ENCODE results near the gene RAB41.
A peak's percentile ranks its signal among the peaks of the same experiment; 100 is the strongest.
"Not testable (repeated sequence)": the region's sequence is repeated elsewhere in the genome, so short reads cannot be mapped to it uniquely, and the experiment has no call there.

Gene RAB41

DNA sequence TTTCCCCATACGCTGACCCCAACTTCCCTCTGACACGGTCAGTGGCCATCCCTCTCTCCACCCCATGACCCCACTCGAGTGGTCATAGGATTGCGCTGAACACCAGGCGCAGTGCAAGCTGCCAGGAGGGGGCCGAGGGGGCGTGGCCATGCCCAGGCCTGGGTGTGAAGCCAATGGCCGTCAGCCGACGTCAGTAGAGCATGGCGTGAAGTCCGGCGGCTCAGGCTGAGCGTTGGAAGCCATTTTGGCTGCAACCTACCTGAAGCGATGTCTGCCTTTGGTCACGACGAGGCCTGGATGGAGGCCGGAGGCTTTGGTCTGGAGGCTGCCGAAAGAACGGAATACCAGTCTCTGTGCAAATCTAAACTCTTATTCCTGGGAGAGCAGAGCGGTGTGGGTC is at the start of gene RAB41:
RAB41 (plus strand) TSS at position 222 of the 400 bp plus-strand sequence; CDS start at position 268, 46 bp downstream.
- DNase-seq (ENCODE audit: low read depth), result no peak

DNA sequence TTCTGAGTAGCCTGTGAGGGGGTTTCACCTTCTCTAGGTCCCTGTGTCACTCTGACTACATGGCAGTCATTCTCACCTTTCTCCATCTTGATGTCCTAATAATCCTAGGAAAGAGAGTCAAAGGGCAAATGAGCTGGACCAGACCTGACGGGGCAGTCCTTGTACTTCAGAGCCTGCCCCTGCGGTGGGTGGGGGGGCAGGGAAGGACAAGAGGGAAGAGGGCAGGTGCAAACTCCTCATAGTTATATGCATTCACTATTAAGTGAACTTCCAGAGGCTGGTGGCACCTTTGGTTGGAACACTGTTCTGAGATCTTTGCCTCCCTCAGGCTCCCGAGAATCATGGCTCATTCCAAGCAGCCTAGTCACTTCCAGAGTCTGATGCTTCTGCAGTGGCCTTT is 47.6 kb upstream of the RAB41 start, which contains the start of gene AWAT1:
AWAT1 (plus strand) TSS at position 301 of the 400 bp plus-strand sequence; CDS start at position 342, 41 bp downstream.
- DNase-seq (ENCODE audit: low read depth), result no peak

DNA sequence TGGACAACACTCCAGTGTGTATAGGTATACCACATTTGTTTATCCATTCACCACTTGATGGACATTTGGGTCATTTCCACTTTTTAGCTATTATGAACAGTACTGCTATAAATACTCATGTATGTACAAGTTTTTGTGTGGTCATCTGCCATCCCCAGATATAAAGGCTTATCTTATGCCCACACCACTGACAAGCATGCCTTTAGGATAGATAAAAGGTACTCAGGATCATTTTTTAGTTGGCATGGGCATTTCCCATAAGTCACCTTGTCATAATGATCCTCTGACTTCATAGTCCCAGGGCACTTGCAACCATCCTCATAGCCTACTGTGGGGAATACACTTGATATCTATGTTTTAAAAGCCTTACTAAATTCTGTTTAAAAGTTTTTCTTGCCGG is 41.2 kb upstream of the RAB41 start:
- DNase-seq (ENCODE audit: low read depth), result no peak

DNA sequence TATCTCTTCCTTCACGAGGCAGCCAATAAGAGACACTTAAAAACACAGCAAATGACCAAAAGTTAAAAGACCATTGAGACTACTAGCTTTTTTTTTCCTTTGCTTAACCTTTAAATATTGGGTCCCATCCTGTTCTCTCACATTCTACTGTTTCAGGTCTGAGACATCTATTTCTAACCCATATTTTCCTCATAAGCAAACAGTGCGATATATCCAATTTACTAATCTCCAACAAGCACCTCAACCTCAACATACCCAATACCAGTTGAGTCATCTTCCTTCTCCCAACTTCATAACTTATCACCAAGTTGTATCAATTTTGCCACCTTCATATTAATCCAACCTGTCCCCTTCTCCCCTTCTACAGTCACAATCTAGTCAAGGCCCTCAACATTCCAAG is 40.5 kb upstream of the RAB41 start:
- DNase-seq (ENCODE audit: low read depth), result no peak

DNA sequence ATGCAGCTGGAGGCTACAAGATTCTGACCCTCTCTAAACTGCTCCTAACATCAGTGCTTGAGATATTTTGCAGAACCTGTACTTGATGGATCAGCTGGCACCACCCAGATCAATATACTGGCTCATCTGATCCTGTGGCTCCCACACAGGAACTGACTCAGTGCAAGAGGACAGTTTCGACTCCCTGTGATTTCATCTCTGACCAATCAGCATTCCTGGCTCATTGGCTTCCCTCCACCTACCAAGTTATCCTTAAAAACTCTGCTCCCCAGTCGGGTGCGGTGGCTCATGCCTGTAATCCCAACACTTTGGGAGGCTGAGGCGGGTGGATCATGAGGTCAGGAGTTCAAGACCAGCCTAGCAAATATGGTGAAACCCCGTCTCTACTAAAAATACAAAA is 38.4 kb upstream of the RAB41 start:
- not testable (repeated sequence) for DNase-seq (ENCODE audit: low read depth)

DNA sequence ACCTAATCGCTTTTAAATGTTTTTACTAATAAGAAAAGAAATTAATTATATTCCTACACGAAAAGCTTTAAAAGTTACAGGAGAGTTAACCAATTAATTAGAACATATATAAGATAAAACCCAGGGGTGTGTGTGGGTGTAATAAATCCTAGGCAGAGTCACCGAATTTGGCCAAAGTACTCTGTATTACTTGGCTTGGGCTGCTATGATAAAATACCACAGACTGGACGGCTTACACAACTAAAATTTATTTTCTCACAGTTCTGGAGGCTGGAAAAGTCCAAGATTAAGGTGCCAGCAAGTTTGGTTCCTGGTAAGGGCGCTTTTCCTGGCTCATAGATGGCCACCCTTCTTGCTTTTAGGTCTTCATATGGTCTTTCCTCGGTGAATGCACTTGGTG is 37.1 kb upstream of the RAB41 start:
- DNase-seq (ENCODE audit: low read depth), result no peak

DNA sequence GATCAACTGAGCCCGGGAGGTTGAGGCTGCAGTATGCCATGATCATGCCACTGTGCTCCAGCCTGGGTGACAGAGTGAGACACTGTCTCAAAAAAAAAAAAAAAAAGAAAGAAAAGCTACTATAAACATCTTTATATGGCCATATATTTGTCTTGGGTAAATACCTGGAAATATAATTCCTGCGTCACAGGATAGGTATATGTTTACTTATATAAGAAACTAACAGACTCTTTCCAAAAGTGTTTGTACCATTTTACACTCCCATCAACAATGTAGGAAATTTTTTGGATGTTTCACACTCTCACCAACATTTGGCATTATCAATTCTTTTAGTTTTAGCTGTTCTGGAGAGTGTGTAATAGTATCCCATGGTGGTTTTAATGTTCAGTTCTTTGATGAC is 34.7 kb upstream of the RAB41 start:
- DNase-seq (ENCODE audit: low read depth), result no peak

DNA sequence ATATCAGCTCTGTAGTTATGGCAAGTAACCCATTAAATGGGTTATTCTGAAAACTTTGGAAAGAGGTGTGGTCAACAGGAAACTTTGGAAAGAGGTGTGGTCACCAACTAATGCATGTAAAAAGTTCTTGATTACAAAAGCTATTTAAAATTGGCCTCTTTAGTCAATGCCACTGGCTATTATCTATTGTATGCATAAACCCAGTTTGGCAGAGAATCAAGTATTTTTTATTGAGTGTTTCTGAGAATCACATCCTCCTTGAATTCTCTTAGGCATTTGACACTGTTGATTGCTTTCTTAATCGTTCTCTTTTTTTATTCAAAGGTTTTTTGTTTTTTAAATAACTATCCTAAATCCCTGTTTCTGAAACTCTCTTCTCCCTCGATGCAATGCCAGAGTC is 29.5 kb upstream of the RAB41 start:
- DNase-seq (ENCODE audit: low read depth), result no peak

DNA sequence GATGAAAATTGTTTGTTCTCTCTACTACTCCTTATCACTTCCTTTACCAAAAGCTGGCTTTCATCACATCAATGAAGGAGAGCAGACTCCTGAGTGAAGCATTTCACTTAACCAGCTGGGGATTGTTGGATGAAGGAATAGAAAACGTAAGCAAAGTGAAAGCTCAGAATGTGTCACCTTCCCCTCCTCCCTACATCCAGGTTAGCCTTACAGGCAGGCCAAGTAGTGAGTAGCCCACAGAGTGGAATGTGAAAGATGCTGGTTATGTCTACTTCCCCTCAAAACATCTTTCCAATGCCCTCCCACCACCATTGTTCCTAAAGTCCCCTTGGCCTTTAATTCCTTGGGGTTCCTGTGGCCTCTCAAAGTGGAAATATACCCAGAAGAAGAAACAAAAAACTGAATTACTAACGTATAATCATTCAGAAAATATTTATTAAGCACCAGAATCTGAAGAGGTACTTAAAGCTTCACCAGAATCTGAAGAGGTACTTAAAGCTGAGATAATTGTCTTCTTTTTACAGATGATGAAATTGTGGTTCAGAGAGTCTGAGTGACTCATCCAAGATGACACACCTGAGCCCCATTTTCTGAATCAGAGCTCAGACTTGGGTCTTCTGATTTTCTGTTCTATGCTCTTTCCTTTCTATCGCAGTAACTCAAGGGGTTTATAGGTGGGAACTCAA is 28.5 kb upstream of the RAB41 start:
- DNase-seq (ENCODE audit: low read depth), result no peak

DNA sequence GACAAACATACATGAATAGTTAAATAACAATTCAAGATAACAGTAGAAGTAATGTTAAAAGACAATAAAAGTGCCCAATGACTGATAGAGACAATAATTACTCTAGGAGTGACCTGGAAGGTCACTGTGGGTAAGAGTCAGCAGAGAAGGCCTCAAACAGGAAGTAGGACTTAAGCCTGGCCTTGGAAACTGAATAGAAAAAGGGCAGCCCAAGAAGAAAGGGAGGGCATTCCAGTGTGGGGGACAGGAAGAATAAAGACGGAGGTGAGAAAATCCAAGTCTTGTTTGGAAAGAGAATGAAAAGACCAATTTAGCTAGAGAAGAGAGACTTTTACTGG is 27.9 kb upstream of the RAB41 start:
- no peak for DNase-seq (ENCODE audit: low read depth)

DNA sequence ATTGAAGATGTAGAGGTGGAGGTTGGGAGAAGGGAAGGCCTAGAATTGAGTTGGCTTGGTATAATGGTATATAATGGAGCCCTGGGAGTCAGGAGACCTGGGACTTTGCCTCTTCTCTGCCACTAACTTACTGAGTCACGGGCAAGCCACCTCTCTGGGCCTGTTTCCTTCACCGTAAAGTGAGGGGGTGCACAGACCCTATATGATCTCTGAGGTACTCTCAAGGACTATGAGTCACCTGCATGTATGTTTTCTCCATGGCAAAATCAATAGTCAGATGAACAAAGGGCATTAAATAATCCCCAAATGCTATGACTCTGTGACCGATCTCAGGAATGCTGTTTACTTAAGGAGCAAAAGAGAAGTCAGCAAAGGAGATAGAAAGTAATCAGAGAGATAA is 27.1 kb upstream of the RAB41 start:
- no peak for DNase-seq (ENCODE audit: low read depth)

DNA sequence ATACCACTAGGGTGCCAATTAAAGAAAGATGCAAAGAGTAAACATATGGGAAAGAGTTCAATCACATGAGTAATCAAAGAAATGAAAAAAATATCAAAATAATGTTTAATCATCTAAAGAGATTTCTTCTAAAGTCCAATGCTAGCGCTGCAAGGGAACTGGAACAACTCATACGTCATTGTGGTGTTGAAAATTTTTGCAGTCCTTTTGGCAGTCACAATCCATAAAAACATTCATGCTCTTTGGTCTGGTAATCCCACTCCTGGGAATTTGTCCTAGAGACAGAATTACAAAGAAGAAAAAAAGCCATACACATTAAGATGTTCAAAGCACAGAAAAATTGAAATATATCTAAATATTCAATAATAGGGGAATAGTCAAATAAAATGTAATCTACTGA is 26.5 kb upstream of the RAB41 start:
- no peak for DNase-seq (ENCODE audit: low read depth)

DNA sequence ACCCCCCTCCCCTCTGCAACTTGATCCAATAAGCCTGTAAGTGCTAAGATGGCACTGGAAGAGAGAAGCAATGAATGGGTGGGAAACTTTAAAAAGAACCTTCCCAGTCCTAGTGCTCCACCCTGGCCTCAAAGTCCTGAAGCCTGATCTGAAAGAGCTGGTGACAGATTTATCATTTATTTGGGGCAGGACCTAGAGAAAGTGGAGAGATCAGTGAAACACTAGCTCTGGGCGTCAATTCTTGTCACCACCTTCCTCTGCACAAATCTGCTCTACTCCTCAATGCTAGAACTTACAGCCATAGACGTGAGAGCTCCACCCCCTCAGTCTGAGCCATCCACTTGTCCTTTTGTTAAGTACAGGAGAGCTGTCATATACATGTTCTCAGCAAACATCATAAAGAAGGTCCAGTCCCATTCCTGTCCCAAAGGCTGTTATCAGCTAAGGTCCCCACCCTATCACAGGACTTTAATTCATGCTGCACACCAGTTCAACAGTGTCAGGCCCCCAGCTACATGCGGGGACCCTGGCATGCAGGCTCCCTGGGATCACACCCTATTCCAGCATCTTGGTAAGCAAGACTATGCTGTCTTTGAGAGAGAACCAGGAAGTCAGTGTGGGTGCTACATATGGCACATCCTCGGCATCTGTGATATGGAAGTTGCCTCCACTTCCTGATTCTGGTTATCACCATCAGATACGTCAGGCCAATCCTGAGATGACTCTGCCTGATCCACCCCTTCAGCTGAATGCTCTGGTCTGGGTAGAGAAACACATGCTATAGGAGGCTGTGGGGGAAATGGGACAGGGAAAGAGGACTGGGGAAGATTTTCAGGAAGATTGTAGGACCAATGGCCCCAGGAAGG is 24.3 kb upstream of the RAB41 start:
- DNase-seq (ENCODE audit: low read depth), result no peak

DNA sequence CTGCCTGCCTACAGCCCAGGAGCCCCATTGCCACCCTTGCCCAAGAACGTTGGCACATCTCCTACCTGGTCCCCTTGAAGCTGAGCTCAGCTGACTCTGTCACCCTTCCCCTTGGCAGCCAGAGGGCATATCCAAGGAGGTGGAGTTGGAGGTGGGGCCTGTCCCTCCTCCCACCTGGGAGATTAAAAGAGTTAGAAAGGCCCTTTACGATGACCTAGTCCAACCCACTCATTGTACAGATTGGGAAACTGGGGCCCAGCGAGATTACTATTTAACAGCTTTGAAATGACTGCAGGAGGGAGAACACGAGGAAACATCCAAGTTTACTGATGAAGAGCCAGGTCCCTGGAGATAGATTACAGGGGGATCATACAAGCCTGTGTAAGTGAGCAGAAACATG is 21.9 kb upstream of the RAB41 start, which contains the start of gene P2RY4:
P2RY4 (minus strand) TSS at position 101 of the 400 bp plus-strand sequence. CDS start 580 bp downstream, outside the sequence.
- no peak for DNase-seq (ENCODE audit: low read depth)

DNA sequence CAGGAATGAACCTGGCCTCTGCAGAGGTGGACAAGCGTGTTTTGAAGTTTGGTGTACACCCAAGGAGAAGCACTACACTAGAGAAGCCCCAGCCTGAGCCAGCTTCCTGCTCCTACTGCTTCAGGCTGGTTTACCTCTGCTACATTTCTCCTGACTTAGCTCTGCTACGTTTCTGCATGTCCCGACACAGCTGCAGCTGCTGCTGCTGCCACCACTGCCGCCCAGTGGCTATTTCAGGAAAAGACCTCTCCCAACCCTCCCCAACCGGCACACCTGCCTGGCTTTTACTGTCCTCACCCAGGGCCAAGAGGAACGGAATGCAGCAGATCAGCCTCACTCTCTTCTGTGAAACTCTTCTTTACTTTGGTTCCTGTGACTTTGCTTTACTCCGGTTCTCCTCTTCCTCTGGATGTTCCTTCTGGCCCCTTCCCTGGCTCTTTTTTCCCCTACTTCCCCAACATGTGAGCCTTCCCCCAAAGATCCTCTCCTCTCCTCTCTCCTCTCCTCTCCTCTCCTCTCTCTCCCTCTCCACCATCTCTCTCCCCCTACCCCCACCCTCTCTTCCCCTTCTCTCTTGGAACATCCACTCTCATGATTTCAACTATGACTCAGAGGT is 18.9 kb upstream of the RAB41 start:
- peak; percentile 6 for DNase-seq (ENCODE audit: low read depth)

DNA sequence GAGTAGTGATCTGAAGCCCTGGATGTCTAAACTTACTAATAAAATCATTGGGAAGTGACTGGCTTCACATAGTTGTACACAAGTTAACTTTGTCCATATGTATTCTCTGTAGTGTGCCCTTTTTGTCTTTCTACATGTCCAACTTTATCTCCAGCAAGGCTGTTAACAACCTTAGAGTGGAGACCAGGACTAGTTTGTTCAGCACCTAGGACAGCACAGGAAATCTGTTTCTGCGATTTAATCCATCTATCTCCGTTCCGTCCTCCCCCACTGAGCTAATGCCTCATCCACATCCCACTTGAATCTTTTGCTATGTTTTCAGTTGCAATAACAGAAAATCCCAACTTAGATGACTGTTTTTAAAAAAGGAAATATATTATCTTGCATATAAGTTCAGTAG is 17.2 kb upstream of the RAB41 start:
- DNase-seq (ENCODE audit: low read depth), result no peak

DNA sequence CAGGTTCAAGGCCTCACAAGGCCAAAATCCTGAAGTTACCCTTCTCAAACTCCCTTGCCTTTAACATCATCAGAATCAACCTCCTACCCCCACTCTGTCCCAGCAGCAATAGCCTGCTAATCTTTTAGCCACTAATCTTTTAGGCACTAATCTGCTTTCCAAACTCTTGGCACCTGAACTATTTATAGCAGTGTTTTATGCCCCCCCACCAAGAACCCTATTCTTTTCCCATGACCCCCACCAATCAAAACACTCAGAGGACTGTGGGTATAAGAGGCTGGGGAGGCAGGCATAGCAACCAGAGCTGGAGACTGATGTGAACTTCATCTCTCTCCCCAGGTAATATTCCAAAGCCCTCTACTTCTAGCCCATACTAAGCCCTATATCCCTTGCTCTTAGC is 13.9 kb upstream of the RAB41 start, which contains the start of gene ARR3:
ARR3 (plus strand) TSS at position 301 of the 400 bp plus-strand sequence. CDS start 1,052 bp downstream, outside the sequence.
- DNase-seq (ENCODE audit: low read depth), result no peak

DNA sequence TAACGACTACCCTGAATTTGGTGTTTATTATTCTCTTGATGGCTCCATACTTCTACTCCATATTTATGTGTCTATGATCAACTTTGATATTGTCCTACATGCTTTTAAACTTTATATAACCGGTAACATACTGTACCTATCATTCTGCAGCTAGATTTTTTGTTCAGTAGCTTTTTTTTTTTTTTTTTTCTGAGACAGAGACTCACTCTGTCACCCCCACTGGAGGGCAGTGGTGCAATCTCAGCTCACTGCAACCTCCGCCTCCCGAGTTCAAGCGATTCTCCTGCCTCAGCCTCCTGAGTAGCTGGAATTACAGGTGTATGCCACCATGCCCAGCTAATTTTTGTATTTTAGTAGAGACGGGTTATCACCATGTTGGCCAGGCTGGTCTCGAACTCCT is 7.9 kb upstream of the RAB41 start:
- DNase-seq (ENCODE audit: low read depth), result not testable (repeated sequence)

DNA sequence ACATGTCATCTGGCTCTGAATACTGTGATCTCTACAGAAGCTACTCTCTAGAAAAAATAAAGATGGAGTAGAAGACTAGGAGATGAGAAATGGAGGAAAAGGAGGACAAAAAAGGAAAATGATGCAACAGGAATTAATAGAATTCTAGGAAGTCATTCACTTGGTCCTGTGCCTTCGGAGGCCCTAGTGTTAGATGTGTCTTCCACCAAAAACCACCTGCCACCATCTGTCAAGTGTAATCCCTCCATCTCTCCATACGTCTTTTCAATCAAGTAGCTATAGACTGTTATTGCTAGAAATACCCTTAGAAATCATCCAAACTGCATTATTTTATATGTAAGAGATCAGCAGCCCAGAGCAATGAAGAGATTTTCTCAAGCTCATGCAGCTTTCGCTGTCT is 2.9 kb upstream of the RAB41 start:
- DNase-seq (ENCODE audit: low read depth), result no peak

DNA sequence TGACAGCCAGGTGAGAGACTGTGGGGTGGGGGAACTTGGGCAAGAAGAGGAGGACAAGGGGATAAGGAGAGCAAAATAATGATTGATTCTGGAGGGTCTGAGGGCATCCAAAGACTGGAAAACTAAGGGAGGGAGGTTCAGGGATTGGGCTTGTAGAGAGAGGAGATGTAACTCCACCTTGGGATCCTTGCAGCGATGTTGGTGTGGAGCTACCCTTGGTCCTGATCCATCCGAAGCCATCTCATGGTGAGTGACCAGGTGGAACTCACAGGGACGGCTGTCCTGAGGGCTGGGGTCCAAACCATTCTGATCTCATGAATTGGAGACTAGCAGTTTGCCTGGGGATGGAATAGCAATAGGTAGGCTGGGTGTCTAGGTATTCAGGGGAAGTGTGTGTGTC is 1.4 kb upstream of the RAB41 start:
- DNase-seq (ENCODE audit: low read depth), result no peak

DNA sequence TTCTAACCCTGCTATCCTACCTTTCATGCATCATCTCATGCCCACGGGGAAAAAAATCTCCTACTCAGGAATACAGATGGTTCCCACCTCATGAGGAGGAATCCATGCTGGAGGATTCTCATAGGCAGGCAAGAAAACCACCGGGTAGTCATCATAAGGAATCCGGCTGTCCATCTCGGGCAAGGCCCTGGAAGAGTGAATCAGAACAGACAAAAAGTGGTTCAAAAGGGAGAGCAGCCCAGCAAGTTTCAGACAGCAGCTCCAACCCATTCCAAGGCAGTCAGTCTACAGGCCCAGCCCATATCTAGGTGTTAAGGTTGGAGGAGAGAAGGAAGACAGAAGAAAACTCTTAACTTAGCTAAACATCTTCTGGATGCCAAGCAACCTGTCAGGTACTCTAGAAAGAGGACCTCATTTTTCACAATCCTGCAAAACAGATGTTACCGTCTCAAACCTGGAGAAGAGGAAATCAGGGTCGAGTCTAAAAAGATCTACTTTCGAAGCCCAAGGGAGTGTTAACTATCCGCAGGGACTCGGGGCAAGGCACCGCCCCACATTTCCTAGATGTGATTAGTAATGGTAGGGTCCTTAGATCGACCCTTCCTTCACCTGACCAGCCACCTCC is 7.3 kb downstream of the RAB41 start:
- no peak for DNase-seq (ENCODE audit: low read depth)
